WTC11 (cell line): ENCODE results near the gene CAV2. TPM values are rescaled to one million over a fixed set of nuclear protein-coding genes. Genes with fewer than 3 reads are reported as not detected.

ENCODE experiments used
- ATAC-seq: fragments of 200-7000 bp; cut with Tn5 transposase; 2 replicates; pipeline ENCODE4 v1.10.0; 2021; ENCODE audit warnings: mild to moderate bottlenecking, moderate library complexity
- CTCF ChIA-PET: fragments of 300-600 bp; sonication (Branson Sonifier 250); formaldehyde crosslinking; loops from one replicate; lab custom pipeline; 2021; ENCODE audit warnings: antibody characterized with exemption; lab: Charles Lee
- POLR2A ChIA-PET: fragments of 350-600 bp; sonication (Branson Sonifier 250); formaldehyde crosslinking; loops from one replicate; lab custom pipeline; 2021; ENCODE audit warnings: antibody characterized with exemption; lab: Charles Lee
- DNase-seq: peaks from one replicate; pipeline ENCODE4 v3.0.0; 2021; ENCODE audit warnings: low spot score
- H3K27ac Mint-ChIP-seq: 2 replicates; pipeline ENCODE4 v1.8.0; 2021; ENCODE audit warnings: mixed read lengths
- H3K27me3 Mint-ChIP-seq: 2 replicates; pipeline ENCODE4 v1.8.0; 2021; ENCODE audit warnings: low read depth, mild to moderate bottlenecking, moderate library complexity, mixed read lengths
- H3K36me3 Mint-ChIP-seq: 2 replicates; pipeline ENCODE4 v1.8.0; 2021; ENCODE audit warnings: mixed read lengths
- H3K4me1 Mint-ChIP-seq: 2 replicates; pipeline ENCODE4 v1.8.0; 2022; ENCODE audit warnings: mixed read lengths
- H3K4me3 Mint-ChIP-seq: 2 replicates; pipeline ENCODE4 v1.8.0; 2021; ENCODE audit warnings: mild to moderate bottlenecking, moderate library complexity, mixed read lengths
- H3K9me3 Mint-ChIP-seq: 2 replicates; pipeline ENCODE4 v1.8.0; 2021; ENCODE audit warnings: mixed read lengths
- ATF2 ChIP-seq: sonication (generic); formaldehyde crosslinking; IDR thresholded peaks from 2 replicates; pipeline ENCODE4 v1.8.1; 2022; ENCODE audit warnings: low read depth, missing genetic modification reagents, borderline replicate concordance
- CREM ChIP-seq: sonication (generic); formaldehyde crosslinking; IDR thresholded peaks from 2 replicates; pipeline ENCODE4 v1.8.1; 2022; ENCODE audit warnings: mild to moderate bottlenecking, missing genetic modification reagents, moderate library complexity
- EMX1 ChIP-seq: fragments of 250-450 bp; sonication (Bioruptor Pico); IDR thresholded peaks from 2 replicates; pipeline ENCODE4 v1.8.0; 2021; ENCODE audit warnings: mild to moderate bottlenecking
- HMGA2 ChIP-seq: fragments of 250-450 bp; sonication (Bioruptor Pico); IDR thresholded peaks from 2 replicates; pipeline ENCODE4 v1.4.0; 2021; ENCODE audit warnings: mild to moderate bottlenecking, moderate library complexity
- JAZF1 ChIP-seq: fragments of 250-450 bp; sonication (Bioruptor Pico); IDR thresholded peaks from 2 replicates; pipeline ENCODE4 v1.9.0; 2021; ENCODE audit warnings: moderate library complexity, mild to moderate bottlenecking, inconsistent platforms
- MLX ChIP-seq: sonication (generic); formaldehyde crosslinking; IDR thresholded peaks from 2 replicates; pipeline ENCODE4 v1.8.1; 2023; ENCODE audit warnings: mild to moderate bottlenecking, missing genetic modification reagents, moderate library complexity
- MYBL2 ChIP-seq: sonication (generic); formaldehyde crosslinking; IDR thresholded peaks from 2 replicates; pipeline ENCODE4 v1.8.1; 2023; ENCODE audit warnings: mild to moderate bottlenecking, moderate library complexity, missing genetic modification reagents
- SMAD3 ChIP-seq: sonication (generic); formaldehyde crosslinking; IDR thresholded peaks from 2 replicates; pipeline ENCODE4 v1.8.0; 2022; ENCODE audit warnings: missing genetic modification reagents, mild to moderate bottlenecking, borderline replicate concordance
- TEAD1 ChIP-seq: sonication (generic); formaldehyde crosslinking; IDR thresholded peaks from 2 replicates; pipeline ENCODE4 v1.8.0; 2022; ENCODE audit warnings: mild to moderate bottlenecking, missing genetic modification reagents
- ZBTB43 ChIP-seq: sonication (generic); formaldehyde crosslinking; IDR thresholded peaks from 2 replicates; pipeline ENCODE4 v1.8.1; 2023; ENCODE audit warnings: mild to moderate bottlenecking, missing genetic modification reagents
- ZNF512 ChIP-seq: sonication (generic); formaldehyde crosslinking; IDR thresholded peaks from 2 replicates; pipeline ENCODE4 v1.8.1; 2022; ENCODE audit warnings: missing genetic modification reagents, borderline replicate concordance
- ZNF532 ChIP-seq: fragments of 250-450 bp; sonication (Bioruptor Pico); IDR thresholded peaks from 2 replicates; pipeline ENCODE4 v1.9.0; 2021; ENCODE audit warnings: mild to moderate bottlenecking, borderline replicate concordance
- total RNA-seq: library from RNA; stranded (reverse); gene quantifications from 3 replicates; pipeline ENCODE4 v1.2.3, GENCODE V29; 2021
- TF ChIP-seq, protein P1 (sequence below): fragments of 250-450 bp; sonication (Bioruptor Pico); IDR thresholded peaks from 2 replicates; pipeline ENCODE4 v1.8.0; 2021; ENCODE audit warnings: mild to moderate bottlenecking
- TF ChIP-seq, protein P2 (sequence below): sonication (generic); formaldehyde crosslinking; IDR thresholded peaks from 2 replicates; pipeline ENCODE4 v1.8.1; 2022; ENCODE audit warnings: mild to moderate bottlenecking, moderate library complexity, missing genetic modification reagents

CAV2 gene
- total RNA-seq, 1 experiment from 2014 or later: 4.3 TPM

DNA sequence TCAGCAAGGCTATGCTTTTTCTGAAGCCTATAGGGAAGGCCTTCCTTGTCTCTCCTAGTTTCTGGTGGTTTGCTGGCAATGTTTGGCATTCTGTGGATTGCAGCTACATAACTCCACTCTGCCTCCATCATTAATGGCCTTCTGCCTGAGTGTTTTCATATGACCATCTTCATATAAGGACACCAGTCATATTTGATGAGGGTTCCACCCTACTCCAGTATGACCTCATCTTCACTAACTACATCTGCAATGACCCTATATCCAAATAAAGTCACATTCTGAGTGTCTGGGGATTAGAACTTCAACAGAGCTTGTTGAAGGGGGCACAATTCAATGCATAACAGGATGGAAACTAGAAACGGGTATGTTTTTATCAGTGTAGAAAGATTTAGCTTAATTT lies 47.4 kb downstream of the CAV2 start (continued):
- TF ChIP-seq ZNF512 (CRISPR knock-in tag) (no peak), TEAD1 (CRISPR knock-in tag) (no peak), ZNF532 (CRISPR knock-in tag) (no peak)
- TF ChIP-seq, all 79 proteins: peak for 0

DNA sequence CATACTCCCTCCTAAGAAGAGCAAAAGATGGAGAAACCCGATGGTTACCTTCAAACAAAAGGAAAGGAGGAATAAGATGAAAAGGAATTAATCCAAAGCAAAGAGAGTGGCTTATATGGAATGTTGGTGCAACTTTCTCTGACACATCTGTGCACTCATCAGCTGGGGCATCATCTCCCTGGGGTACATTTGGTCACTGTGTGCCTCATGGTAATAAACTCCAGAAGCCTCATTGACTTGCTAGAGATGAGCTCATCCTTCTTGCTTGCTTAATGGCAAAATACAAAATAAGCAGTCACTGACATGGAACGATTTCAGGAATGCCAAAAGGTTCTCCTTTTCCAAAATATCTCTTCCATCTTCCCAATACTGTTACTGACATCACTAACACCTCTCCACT lies 47.8 kb downstream of the CAV2 start:
- Mint-ChIP-seq H3K27me3 (no peaks in the 10 kb centered on the region), H3K4me1 (no peaks in the 10 kb centered on the region), H3K9me3 (no peaks in the 10 kb centered on the region), H3K36me3 (no peaks in the 10 kb centered on the region), H3K4me3 (no peak overlapping the region), H3K27ac (no peak overlapping the region)
- ChIA-PET CTCF (interaction anchor here (2.2 kb wide), 1 partner anchor 21 kb away, joined by 6 read pairs; no protein-coding TSS in a partner anchor), POLR2A (no interaction called here)
- DNase-seq (no peak), ATAC-seq (no peak)
- TF ChIP-seq MYBL2 (CRISPR knock-in tag): no peak

DNA sequence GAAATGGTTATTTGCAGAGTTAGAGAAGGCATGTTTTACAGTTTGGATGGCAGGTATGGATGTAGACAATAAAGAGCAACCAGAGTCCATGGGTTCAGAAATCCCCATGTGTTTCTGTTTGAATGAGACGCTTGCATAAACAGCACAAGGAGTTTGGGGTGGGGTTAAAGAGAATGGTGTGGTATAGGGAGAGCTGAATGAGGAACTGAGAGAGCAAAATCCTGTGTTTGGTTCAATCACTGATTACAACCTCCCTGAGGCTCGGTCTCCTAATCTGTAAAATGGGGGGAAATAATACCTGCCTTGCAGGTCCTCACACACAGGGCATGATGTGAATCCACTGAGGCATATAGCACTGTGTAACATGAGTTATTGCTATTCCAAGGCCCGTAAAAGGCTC lies 49.0 kb downstream of the CAV2 start:
- DNase-seq (no peak), ATAC-seq (no peak)
- Mint-ChIP-seq H3K27ac (no peak overlapping the region), H3K4me3 (no peak overlapping the region), H3K4me1 (no peaks in the 10 kb centered on the region), H3K36me3 (no peaks in the 10 kb centered on the region), H3K27me3 (no peaks in the 10 kb centered on the region), H3K9me3 (no peaks in the 10 kb centered on the region)
- ChIA-PET POLR2A (no interaction called here), CTCF (interaction anchor here (2.2 kb wide), 1 partner anchor 22 kb away, joined by 6 read pairs; no protein-coding TSS in a partner anchor)
- TF ChIP-seq EMX1 (CRISPR knock-in tag) (no peak), MLX (no peak), CREM (CRISPR knock-in tag) (no peak)

GRCh38 chr7:116549370-116549769 lies 49.8 kb downstream of the CAV2 start:
- POLR2A ChIA-PET: no interaction called here
- TF ChIP-seq HMGA2 (CRISPR knock-in tag) (peak; percentile 98), SMAD3 (no peak)
- Mint-ChIP-seq H3K36me3 (no peaks in the 10 kb centered on the region), H3K4me1 (no peaks in the 10 kb centered on the region), H3K27me3 (no peaks in the 10 kb centered on the region; the same call in 1 of the 2 replicates), H3K9me3 (no peaks in the 10 kb centered on the region), H3K27ac (no peak overlapping the region), H3K4me3 (no peak overlapping the region)
- ATAC-seq (no peak), DNase-seq (no peak)
- CTCF ChIA-PET: interaction anchor here (2.2 kb wide), 1 partner anchor 23 kb away, joined by 6 read pairs; no protein-coding TSS in a partner anchor

- CTCF ChIA-PET: interaction anchor here (0.9 kb wide), 1 partner anchor 25 kb away, joined by 3 read pairs; no protein-coding TSS in a partner anchor
- no peaks in the 10 kb centered on the region for H3K36me3 Mint-ChIP-seq
- POLR2A ChIA-PET: no interaction called here
- no peak overlapping the region for H3K4me3 Mint-ChIP-seq
- DNase-seq (no peak), ATAC-seq (no peak)
- no peaks in the 10 kb centered on the region for H3K4me1 Mint-ChIP-seq
- H3K27ac Mint-ChIP-seq: no peak overlapping the region
- TF ChIP-seq SMAD3: no peak
- TF ChIP-seq ATF2: no peak
- TF ChIP-seq, protein P1, sequence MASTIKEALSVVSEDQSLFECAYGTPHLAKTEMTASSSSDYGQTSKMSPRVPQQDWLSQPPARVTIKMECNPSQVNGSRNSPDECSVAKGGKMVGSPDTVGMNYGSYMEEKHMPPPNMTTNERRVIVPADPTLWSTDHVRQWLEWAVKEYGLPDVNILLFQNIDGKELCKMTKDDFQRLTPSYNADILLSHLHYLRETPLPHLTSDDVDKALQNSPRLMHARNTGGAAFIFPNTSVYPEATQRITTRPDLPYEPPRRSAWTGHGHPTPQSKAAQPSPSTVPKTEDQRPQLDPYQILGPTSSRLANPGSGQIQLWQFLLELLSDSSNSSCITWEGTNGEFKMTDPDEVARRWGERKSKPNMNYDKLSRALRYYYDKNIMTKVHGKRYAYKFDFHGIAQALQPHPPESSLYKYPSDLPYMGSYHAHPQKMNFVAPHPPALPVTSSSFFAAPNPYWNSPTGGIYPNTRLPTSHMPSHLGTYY (CRISPR knock-in tag): no peak
- TF ChIP-seq, protein P2, sequence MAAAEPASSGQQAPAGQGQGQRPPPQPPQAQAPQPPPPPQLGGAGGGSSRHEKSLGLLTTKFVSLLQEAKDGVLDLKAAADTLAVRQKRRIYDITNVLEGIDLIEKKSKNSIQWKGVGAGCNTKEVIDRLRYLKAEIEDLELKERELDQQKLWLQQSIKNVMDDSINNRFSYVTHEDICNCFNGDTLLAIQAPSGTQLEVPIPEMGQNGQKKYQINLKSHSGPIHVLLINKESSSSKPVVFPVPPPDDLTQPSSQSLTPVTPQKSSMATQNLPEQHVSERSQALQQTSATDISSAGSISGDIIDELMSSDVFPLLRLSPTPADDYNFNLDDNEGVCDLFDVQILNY (CRISPR knock-in tag): no peak
- no peak for TF ChIP-seq JAZF1
- no peak for TF ChIP-seq ZBTB43
- no peak for TF ChIP-seq CREM (CRISPR knock-in tag)
- H3K27me3 Mint-ChIP-seq: no peaks in the 10 kb centered on the region; the same call in 1 of the 2 replicates
- no peaks in the 10 kb centered on the region for H3K9me3 Mint-ChIP-seq
These were observed 52.2 kb downstream of the CAV2 start for GRCh38 chr7:116551692-116552091.
